Measurements from ENCODE around the gene PLA1A. TPM values are rescaled to one million over a fixed set of nuclear protein-coding genes. Genes with fewer than 3 reads are reported as not detected.

The PLA1A gene
- total and polyA plus RNA-seq, 10 of the 15 experiments (the other 5 are each of a cell fraction or from before 2014, with no cell fraction given), result 2.9 to 106 (median 4.8) TPM

DNA sequence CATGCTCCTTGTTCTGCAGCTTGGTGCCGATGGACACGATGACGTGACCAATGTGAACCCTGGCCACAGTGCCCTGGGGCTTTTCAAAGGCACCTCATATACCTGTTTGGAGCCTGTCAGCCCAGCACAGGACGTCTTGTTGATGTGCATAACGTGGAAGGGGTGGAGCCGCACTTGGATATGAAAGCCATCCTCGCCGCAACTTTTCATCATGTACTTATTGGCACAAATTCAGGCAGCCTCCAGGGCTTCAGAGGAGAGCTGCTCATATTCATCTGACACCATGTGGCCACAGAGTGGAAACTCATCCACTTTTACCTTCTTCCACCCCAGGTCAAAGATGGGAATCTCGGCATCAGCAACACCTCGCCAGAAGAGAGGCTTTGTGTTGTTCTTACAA, 38.0 kb downstream of the PLA1A start:
- ATAC-seq (no peak), FAIRE-seq (no peak), DNase-seq (ENCODE audit: low read depth, low spot score) (no peak)
- 93% methylated on average over 10 of the region's 10 CpGs for WGBS (ENCODE audit: insufficient coverage, insufficient replicate concordance, low lambda C conversion rate, missing lambda C conversion rate)
- Histone ChIP-seq H3K4me2 (ENCODE audit: control insufficient read depth, insufficient read depth) (no peak overlapping the region), H3K4me1 (ENCODE audit: control insufficient read depth, insufficient read depth, low read length) (peaks cover 34% of the 10 kb centered on the region), H3K9me3 (replicated peaks; ENCODE audit: control insufficient read depth, insufficient read depth, low read length) (no peaks in the 10 kb centered on the region), H3K4me3 (no peak overlapping the region), H4K20me1 (ENCODE audit: control insufficient read depth, insufficient read depth) (no peaks in the 10 kb centered on the region), H3K36me3 (ENCODE audit: control insufficient read depth in 2 of 2, insufficient read depth in 2 of 2, low read length in 1 of 2) (no peaks in the 10 kb centered on the region), H3K27me3 (replicated peaks in 1 of 2; ENCODE audit: control insufficient read depth in 2 of 2, insufficient read depth in 2 of 2, low read length in 1 of 2) (no peaks in the 10 kb centered on the region), H3K9ac (ENCODE audit: control insufficient read depth, insufficient read depth, low read length) (no peak overlapping the region), H3K27ac (ENCODE audit: control insufficient read depth, insufficient read depth) (no peak overlapping the region), H2AFZ (ENCODE audit: control insufficient read depth, low read depth, low read length) (no peak overlapping the region), H3K79me2 (ENCODE audit: control insufficient read depth, insufficient read depth, low read length) (no peaks in the 10 kb centered on the region)
- SMC1A ChIA-PET (ENCODE audit: uncharacterized antibody, unreplicated experiment), result interaction anchor here (1.5 to 5.0 kb wide), 5 partner anchors 9 to 44 kb away, joined by 6 to 87 read pairs (median 27); no protein-coding TSS in a partner anchor
- CTCF ChIA-PET, result interaction anchor here (1.8 to 3.6 kb wide), 6 partner anchors 8 to 85 kb away, joined by 6 to 43 read pairs (median 12); no protein-coding TSS in a partner anchor
- intact Hi-C loops (cut with micrococcal nuclease; ENCODE audit: unreplicated experiment) (no loop called here), in situ Hi-C loops (cut with MboI) (no loop called here)
- RAD21 ChIA-PET (ENCODE audit: unreplicated experiment), result interaction anchor here (0.6 to 5.1 kb wide), 6 partner anchors 10 to 74 kb away, joined by 3 to 53 read pairs (median 16); no protein-coding TSS in a partner anchor
- TF ChIP-seq ZNF622 (IDR thresholded peaks at IDR 0.05) (no peak), RAD21 (IDR thresholded peaks at IDR 0.05; ENCODE audit: insufficient read depth, low read depth, low read length) (0 out of 2 replicates have a peak, but pooled peaks have one; percentile 22)
- TF ChIP-seq, protein P1, sequence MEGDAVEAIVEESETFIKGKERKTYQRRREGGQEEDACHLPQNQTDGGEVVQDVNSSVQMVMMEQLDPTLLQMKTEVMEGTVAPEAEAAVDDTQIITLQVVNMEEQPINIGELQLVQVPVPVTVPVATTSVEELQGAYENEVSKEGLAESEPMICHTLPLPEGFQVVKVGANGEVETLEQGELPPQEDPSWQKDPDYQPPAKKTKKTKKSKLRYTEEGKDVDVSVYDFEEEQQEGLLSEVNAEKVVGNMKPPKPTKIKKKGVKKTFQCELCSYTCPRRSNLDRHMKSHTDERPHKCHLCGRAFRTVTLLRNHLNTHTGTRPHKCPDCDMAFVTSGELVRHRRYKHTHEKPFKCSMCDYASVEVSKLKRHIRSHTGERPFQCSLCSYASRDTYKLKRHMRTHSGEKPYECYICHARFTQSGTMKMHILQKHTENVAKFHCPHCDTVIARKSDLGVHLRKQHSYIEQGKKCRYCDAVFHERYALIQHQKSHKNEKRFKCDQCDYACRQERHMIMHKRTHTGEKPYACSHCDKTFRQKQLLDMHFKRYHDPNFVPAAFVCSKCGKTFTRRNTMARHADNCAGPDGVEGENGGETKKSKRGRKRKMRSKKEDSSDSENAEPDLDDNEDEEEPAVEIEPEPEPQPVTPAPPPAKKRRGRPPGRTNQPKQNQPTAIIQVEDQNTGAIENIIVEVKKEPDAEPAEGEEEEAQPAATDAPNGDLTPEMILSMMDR (IDR thresholded peaks at IDR 0.05 in 2 of 3, conservative IDR thresholded peaks at IDR 0.05 in 1 of 3; ENCODE audit: control insufficient read depth in 2 of 3, extremely low read depth in 1 of 3, insufficient read depth in 1 of 3, low read depth in 3 of 3, low read length in 3 of 3), result peak in 1 of 3 experiments; percentile 14; a peak in 1 of 6 replicates
- BruUV-seq (replicated peaks), result no TSS peak
- POLR2A ChIA-PET, result interaction anchor here (1.0 to 2.9 kb wide), 5 partner anchors 8 to 56 kb away, joined by 3 to 41 read pairs (median 5); no protein-coding TSS in a partner anchor

DNA sequence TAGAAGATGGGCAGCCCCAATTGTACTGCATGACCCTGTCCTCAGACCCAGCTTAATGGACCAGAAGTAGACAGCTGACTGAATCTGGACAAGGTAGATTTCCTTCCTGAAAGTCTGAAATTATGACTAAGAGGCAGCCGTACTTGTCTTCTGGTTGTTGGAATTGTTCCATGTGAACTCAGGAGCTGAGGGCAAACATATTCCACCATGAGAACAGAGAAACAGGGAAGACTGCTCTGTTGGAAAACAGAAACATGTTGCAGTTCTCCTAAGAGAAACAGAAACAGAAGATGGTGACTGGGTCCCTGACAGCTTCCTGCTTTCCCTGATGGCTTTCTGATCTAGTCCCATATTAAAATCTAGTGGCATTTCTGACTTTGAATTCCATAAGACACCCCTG, 38.6 kb downstream of the PLA1A start:
- intact Hi-C loops (cut with micrococcal nuclease; ENCODE audit: unreplicated experiment), result no loop called here
- H3K27me3 ChIP-seq (replicated peaks in 1 of 2; ENCODE audit: control insufficient read depth in 2 of 2, insufficient read depth in 2 of 2, low read length in 1 of 2), result no peaks in the 10 kb centered on the region
- H3K9ac ChIP-seq (ENCODE audit: control insufficient read depth, insufficient read depth, low read length), result no peak overlapping the region
- no peak for FAIRE-seq
- peak overlapping the region; percentile 3; the same call in 1 of the 2 replicates for H3K4me2 ChIP-seq (ENCODE audit: control insufficient read depth, insufficient read depth)
- ChIA-PET SMC1A (ENCODE audit: uncharacterized antibody, unreplicated experiment) (interaction anchor here (1.1 to 5.0 kb wide), 9 partner anchors 9 to 76 kb away, joined by 3 to 87 read pairs (median 10); no protein-coding TSS in a partner anchor), RAD21 (ENCODE audit: unreplicated experiment) (interaction anchor here (0.6 to 5.1 kb wide), 12 partner anchors 9 to 75 kb away, joined by 3 to 53 read pairs (median 8); no protein-coding TSS in a partner anchor), POLR2A (interaction anchor here (1.0 to 2.9 kb wide), 8 partner anchors 9 to 80 kb away, joined by 3 to 41 read pairs (median 3); no protein-coding TSS in a partner anchor), CTCF (interaction anchor here (0.7 to 3.6 kb wide), 9 partner anchors 9 to 86 kb away, joined by 3 to 43 read pairs (median 6); no protein-coding TSS in a partner anchor)
- H3K9me3 ChIP-seq (replicated peaks; ENCODE audit: control insufficient read depth, insufficient read depth, low read length), result no peaks in the 10 kb centered on the region
- H4K20me1 ChIP-seq (ENCODE audit: control insufficient read depth, insufficient read depth), result no peaks in the 10 kb centered on the region
- no peaks in the 10 kb centered on the region for H3K36me3 ChIP-seq (ENCODE audit: control insufficient read depth in 2 of 2, insufficient read depth in 2 of 2, low read length in 1 of 2)
- peak overlapping the region; percentile 70 for H2AFZ ChIP-seq (ENCODE audit: control insufficient read depth, low read depth, low read length)
- TF ChIP-seq PBX3 (IDR thresholded peaks at IDR 0.05; ENCODE audit: insufficient replicate concordance, low read depth, low read length), result no peak
- TF ChIP-seq EED (IDR thresholded peaks at IDR 0.05; ENCODE audit: low read depth), result 0 out of 2 replicates have a peak, but pooled peaks have one; percentile 22
- H3K27ac ChIP-seq (ENCODE audit: control insufficient read depth, insufficient read depth), result peak overlapping the region; percentile 45
- no peak overlapping the region for H3K4me3 ChIP-seq
- no TSS peak for BruUV-seq (replicated peaks)
- WGBS (ENCODE audit: insufficient coverage, insufficient replicate concordance, low lambda C conversion rate, missing lambda C conversion rate), result 40% methylated on average over 1 of the region's 1 CpG
- in situ Hi-C loops (cut with MboI), result no loop called here
- peaks cover 34% of the 10 kb centered on the region for H3K4me1 ChIP-seq (ENCODE audit: control insufficient read depth, insufficient read depth, low read length)
- ATAC-seq, result no peak
- no peak for DNase-seq (ENCODE audit: low read depth, low spot score)
- no peaks in the 10 kb centered on the region for H3K79me2 ChIP-seq (ENCODE audit: control insufficient read depth, insufficient read depth, low read length)

Data from GM12878 (cell line).